Measurements from ENCODE around the gene LRRFIP2. TPM values are rescaled to one million over a fixed set of nuclear protein-coding genes. Genes with fewer than 3 reads are reported as not detected.

Gene LRRFIP2
- total and polyA plus RNA-seq, 2 experiments from 2014 or later = 77.6 to 77.7 TPM

DNA sequence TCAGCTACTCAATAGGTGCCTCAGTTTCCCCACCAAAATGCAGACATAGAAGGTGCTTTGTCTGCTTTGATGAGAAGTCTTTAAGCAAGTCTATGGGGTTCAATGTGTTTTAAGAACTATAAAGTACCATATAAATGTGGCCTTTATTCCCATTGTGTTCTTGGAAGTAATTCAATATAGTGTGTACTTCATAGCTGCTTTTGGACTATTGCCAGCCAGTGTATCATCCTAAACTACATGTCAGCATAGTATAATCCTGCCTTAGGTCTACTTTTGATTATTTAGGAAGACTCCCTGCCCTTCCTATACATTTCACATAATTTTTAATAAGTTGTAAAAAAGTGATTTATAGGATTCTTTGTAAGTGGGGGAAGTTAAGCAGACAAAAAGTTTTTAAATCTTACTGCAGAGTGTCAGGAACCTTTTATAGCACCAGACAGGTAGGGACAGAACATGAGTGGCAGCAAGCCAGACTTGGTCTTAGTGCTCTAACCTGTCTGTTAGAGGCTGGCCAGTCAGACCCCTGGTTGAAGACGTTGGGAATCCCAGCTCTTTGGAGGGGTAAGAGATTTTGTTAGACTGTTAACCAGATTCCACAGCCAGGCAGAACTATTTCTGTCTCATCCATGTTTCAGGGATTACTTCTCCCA is 132.7 kb downstream of the LRRFIP2 start:
- Histone ChIP-seq H3K27ac (no peak overlapping the region), H3K4me3 (no peak overlapping the region), H3K27me3 (replicated peaks; ENCODE audit: insufficient read depth) (no peaks in the 10 kb centered on the region), H3F3A (ENCODE audit: insufficient read depth) (peaks cover 34% of the 10 kb centered on the region), H2AFZ (no peak overlapping the region), H4K20me1 (ENCODE audit: insufficient read depth) (no peaks in the 10 kb centered on the region), H3K9ac (no peak overlapping the region), H3K9me2 (ENCODE audit: insufficient read depth) (no peaks in the 10 kb centered on the region), H3K9me3 (ENCODE audit: low read depth) (no peaks in the 10 kb centered on the region), H3K79me2 (ENCODE audit: insufficient read depth) (no peaks in the 10 kb centered on the region), H3K36me3 (ENCODE audit: low read depth) (peaks cover 31% of the 10 kb centered on the region), H3K4me1 (ENCODE audit: insufficient read depth) (peaks cover 8% of the 10 kb centered on the region; the same call in 1 of the 2 replicates), H3K4me2 (ENCODE audit: unreplicated experiment) (no peak overlapping the region)
- TF ChIP-seq EZH2 (IDR thresholded peaks at IDR 0.05; ENCODE audit: insufficient read depth, poor library complexity, severe bottlenecking) (no peak), EZH2phosphoT487 (IDR thresholded peaks at IDR 0.05; ENCODE audit: insufficient read depth, low read depth) (no peak)
- WGBS, 2 experiments (ENCODE audit: low coverage in 1 of 2, low lambda C conversion rate in 2 of 2, missing lambda C conversion rate in 2 of 2) = 52 to 57% methylated on average over 1 of the region's 1 CpG
- peak; percentile 17 for DNase-seq
- in situ Hi-C loops (cut with MboI) = no loop called here

DNA sequence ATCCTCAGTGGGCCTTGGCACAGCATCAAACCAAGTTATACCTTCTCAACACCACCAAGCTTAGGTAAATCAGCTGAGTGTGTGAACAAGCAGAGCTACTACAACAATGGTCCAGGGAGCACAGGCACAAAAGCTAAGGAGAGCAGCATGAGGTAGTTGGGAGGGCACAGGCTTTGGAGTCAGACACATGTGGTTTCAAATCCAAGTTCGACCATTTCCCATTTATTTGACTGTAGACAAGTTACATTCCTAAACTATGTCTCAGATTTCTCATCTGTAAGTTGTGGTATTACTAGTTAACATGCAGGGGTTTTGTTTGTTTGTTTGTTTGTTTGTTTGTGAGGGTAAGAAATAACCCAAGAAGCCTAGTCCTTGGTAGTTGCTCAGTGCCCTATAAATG is 134.2 kb downstream of the LRRFIP2 start:
- 38 to 48% methylated on average over 1 of the region's 1 CpG for WGBS, 2 experiments (ENCODE audit: low coverage in 1 of 2, low lambda C conversion rate in 2 of 2, missing lambda C conversion rate in 2 of 2)

DNA sequence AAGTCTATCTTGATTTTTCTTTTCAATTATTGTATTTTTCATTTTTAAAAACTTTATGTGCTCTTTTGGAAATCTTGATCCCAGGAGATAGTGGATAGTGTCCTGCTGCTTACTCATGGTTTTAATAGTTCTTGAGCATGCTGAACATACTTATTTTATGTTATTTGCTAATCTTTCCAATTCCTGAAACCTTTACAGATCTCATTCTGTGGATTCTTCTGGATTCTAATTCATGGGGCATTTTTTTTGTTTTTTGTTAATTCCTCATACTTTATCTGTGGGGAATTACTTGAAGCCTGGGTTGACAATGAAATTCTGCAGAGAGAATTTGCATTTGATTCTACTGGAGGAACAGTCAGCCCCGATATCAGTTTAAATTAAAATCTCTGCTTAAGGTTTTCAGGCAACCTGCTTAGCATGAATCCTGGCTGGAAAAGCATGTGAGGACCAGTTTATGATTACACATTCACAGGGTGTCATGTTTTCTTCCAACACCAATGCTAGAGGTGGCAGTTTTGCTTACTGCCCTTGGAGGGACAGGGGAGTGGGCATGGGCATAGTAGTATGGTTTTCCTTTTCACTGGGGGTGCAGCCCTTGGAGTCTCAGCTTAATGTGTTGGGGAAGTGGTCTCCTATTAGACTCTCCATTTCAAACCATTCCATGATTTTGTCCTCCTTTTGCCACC is 135.1 kb downstream of the LRRFIP2 start:
- Histone ChIP-seq H3K9ac (no peak overlapping the region), H3K9me3 (ENCODE audit: low read depth) (no peaks in the 10 kb centered on the region), H3K4me2 (ENCODE audit: unreplicated experiment) (no peak overlapping the region), H4K20me1 (ENCODE audit: insufficient read depth) (no peaks in the 10 kb centered on the region), H3K79me2 (ENCODE audit: insufficient read depth) (no peaks in the 10 kb centered on the region), H3K4me3 (no peak overlapping the region), H3K9me2 (ENCODE audit: insufficient read depth) (no peaks in the 10 kb centered on the region), H3K4me1 (ENCODE audit: insufficient read depth) (peaks cover 8% of the 10 kb centered on the region; the same call in 1 of the 2 replicates), H3F3A (ENCODE audit: insufficient read depth) (peaks cover 27% of the 10 kb centered on the region), H2AFZ (no peak overlapping the region), H3K36me3 (ENCODE audit: low read depth) (peaks cover 40% of the 10 kb centered on the region), H3K27me3 (replicated peaks; ENCODE audit: insufficient read depth) (no peaks in the 10 kb centered on the region), H3K27ac (no peak overlapping the region)
- TF ChIP-seq EZH2phosphoT487 (IDR thresholded peaks at IDR 0.05; ENCODE audit: insufficient read depth, low read depth) (no peak), EZH2 (IDR thresholded peaks at IDR 0.05; ENCODE audit: insufficient read depth, poor library complexity, severe bottlenecking) (no peak)
- DNase-seq = no peak
- in situ Hi-C loops (cut with MboI) = no loop called here
- 94 to 100% methylated on average over 1 of the region's 1 CpG for WGBS, 2 experiments (ENCODE audit: low coverage in 1 of 2, low lambda C conversion rate in 2 of 2, missing lambda C conversion rate in 2 of 2)

More for the DNA sequence above, 134.2 kb downstream of the LRRFIP2 start:
- no peaks in the 10 kb centered on the region for H3K9me2 ChIP-seq (ENCODE audit: insufficient read depth)
- peaks cover 38% of the 10 kb centered on the region for H3K36me3 ChIP-seq (ENCODE audit: low read depth)
- H4K20me1 ChIP-seq (ENCODE audit: insufficient read depth) = no peaks in the 10 kb centered on the region
- peaks cover 27% of the 10 kb centered on the region for H3F3A ChIP-seq (ENCODE audit: insufficient read depth)
- DNase-seq = peak; percentile 45
- TF ChIP-seq EZH2phosphoT487 (IDR thresholded peaks at IDR 0.05; ENCODE audit: insufficient read depth, low read depth) (no peak), EZH2 (IDR thresholded peaks at IDR 0.05; ENCODE audit: insufficient read depth, poor library complexity, severe bottlenecking) (no peak)
- no peak overlapping the region for H3K4me2 ChIP-seq (ENCODE audit: unreplicated experiment)
- no peak overlapping the region for H3K4me3 ChIP-seq
- no peak overlapping the region for H3K27ac ChIP-seq
- H3K4me1 ChIP-seq (ENCODE audit: insufficient read depth) = peaks cover 8% of the 10 kb centered on the region; the same call in 1 of the 2 replicates
- in situ Hi-C loops (cut with MboI) = no loop called here
- H3K79me2 ChIP-seq (ENCODE audit: insufficient read depth) = no peaks in the 10 kb centered on the region
- no peak overlapping the region for H2AFZ ChIP-seq
- no peaks in the 10 kb centered on the region for H3K27me3 ChIP-seq (replicated peaks; ENCODE audit: insufficient read depth)
- H3K9ac ChIP-seq = no peak overlapping the region
- H3K9me3 ChIP-seq (ENCODE audit: low read depth) = no peaks in the 10 kb centered on the region

DNA sequence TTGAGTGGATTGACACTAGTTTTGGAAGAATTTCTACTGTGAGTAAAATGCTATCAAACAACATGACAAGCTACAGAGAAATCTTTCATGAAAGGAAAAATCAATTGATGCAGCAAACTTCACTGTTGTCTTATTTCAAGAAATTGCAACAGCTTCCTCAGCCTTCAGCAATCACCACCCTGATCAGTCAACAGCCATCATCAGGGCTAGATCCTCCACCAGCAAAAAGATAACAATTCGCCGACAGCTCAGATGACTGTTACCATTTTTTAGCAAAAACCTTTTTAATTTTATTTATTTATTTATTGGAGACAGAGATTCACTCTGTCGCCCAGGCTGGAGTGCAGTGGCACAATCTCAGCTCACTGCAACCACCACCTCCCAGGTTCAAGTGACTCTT is 137.0 kb downstream of the LRRFIP2 start:
- Histone ChIP-seq H3K79me2 (ENCODE audit: insufficient read depth) (no peaks in the 10 kb centered on the region), H2AFZ (no peak overlapping the region), H3K4me3 (no peak overlapping the region), H3K36me3 (ENCODE audit: low read depth) (peaks cover 45% of the 10 kb centered on the region), H3F3A (ENCODE audit: insufficient read depth) (peaks cover 27% of the 10 kb centered on the region), H3K4me1 (ENCODE audit: insufficient read depth) (peaks cover 8% of the 10 kb centered on the region; the same call in 1 of the 2 replicates), H3K27ac (no peak overlapping the region), H3K4me2 (ENCODE audit: unreplicated experiment) (no peak overlapping the region), H3K9me2 (ENCODE audit: insufficient read depth) (no peaks in the 10 kb centered on the region), H4K20me1 (ENCODE audit: insufficient read depth) (no peaks in the 10 kb centered on the region), H3K27me3 (replicated peaks; ENCODE audit: insufficient read depth) (no peaks in the 10 kb centered on the region), H3K9ac (no peak overlapping the region), H3K9me3 (ENCODE audit: low read depth) (no peaks in the 10 kb centered on the region)
- no peak for DNase-seq
- WGBS, 2 experiments (ENCODE audit: low coverage in 1 of 2, low lambda C conversion rate in 2 of 2, missing lambda C conversion rate in 2 of 2) = 98 to 99% methylated on average over 3 of the region's 3 CpGs
- TF ChIP-seq EZH2 (IDR thresholded peaks at IDR 0.05; ENCODE audit: insufficient read depth, poor library complexity, severe bottlenecking) = no peak
- no peak for TF ChIP-seq EZH2phosphoT487 (IDR thresholded peaks at IDR 0.05; ENCODE audit: insufficient read depth, low read depth)
- in situ Hi-C loops (cut with MboI) = no loop called here

Data from GM23248 (cell line).